HK-2 (cell line): ENCODE measurements around the gene UCN.
A peak's percentile ranks its signal among the peaks of the same experiment; 100 is the strongest.
"Not testable (repeated sequence)": the region's sequence is repeated elsewhere in the genome, so short reads cannot be mapped to it uniquely, and the experiment has no call there.

Experiments used
- DNase-seq: peaks from one replicate; pipeline ENCODE4 v3.0.0-alpha.2; 2018; ENCODE audit not compliant: unreplicated experiment

UCN gene, protein sequence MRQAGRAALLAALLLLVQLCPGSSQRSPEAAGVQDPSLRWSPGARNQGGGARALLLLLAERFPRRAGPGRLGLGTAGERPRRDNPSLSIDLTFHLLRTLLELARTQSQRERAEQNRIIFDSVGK

DNA sequence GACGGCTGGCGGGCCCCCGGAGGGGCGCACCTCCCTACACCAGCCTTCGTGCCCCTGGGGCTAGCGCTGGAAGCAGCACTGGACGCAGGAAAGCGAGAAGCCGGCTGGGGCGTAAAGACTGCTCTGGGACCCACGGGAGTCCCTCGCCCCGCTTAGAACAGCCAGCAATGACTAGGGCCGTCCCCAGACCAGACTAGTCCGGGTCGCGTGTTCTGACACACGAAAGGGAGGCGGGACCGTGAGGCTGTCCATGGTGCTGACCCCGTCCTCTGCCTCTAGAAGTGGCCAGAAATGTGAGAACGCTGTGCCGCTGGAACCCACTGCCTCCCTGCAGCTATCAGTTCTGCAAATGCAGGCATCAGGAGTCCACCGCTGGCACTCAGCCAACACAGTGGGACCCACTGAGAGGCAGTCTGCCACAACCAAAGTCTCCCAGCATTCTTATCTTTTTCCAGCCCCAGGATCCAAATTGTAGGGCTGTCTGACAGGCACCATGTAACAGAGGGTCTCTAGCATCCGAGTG lies at the start of gene UCN:
TSS of gene UCN (minus strand) at position 87 of the 523 bp plus-strand sequence. CDS start 550 bp downstream, outside the sequence.
- DNase-seq = no peak

DNA sequence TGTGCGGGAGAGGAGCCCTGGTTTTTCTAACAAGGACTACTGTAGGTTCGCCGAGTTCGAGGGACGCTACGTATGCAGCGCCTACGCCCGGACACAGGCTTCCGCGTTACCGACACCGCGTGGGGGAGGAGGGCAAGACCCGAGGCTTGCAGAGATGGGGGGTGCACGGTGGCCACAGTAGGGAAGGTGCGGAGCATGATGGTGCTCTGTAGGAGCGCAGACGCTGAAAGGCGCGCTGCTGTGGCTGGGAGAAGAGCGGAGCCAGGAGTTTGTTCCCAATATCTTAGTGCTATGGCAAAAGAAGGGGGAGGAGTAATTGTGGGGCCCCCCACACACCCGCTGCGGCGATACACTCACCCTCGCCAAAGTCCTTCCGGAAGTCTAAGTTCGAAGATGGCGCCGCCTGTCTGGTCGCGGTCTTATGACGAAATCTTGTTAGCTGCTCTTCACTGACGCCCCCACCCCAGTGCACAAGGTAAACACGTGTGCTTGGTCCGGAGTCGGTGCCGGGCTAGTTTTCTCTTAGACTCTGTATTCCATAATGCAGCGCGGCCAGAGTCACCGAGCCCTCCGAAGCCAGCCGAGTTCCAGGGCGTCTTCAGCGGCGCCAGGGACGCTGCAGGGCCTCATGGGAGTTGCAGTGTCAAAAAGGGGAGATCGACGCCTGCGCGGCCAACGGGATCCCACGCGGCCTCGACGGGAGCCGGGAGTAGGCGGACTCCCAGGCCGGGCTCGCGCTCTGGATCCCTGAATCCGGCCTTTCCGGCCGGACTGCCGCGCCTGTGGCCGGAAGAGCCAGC lies 48.3 kb upstream of the UCN start, which contains the start of gene GTF3C2:
TSS of gene GTF3C2 (minus strand) at position 383 of the 800 bp plus-strand sequence. CDS start 13,210 bp downstream, outside the sequence.
- DNase-seq = peak; percentile 97

DNA sequence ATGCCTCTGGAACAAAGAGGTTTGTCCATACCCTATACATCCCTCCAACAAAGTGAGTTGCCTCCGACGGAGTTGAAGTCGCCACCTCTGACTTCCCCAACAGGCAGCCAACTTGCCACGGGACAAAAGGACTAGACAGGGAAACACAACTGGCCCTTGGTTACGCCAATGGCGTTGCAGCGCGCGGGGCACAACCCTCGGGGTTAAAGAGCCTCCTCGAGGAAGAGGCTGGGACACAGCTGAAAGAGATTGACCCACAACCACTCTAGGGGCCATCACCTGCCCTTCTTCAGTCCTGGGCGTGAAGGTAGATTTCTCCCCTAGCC lies 47.8 kb upstream of the UCN start:
- peak; percentile 80 for DNase-seq

DNA sequence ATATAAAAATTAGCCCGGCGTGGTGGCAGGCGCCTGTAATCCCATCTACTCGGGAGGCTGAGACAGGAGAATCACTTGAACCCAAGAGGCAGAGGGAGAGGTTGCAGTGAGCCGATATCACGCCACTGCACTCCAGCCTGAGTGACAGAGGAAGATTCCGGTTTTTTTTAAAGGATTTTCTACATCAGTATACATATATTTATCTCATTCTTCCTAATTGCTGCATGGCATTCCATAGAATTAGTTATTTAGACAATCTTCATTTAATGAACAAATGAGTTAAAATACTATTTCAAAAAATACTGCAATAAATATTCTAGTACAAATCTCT lies 46.3 kb upstream of the UCN start:
- DNase-seq = no peak

DNA sequence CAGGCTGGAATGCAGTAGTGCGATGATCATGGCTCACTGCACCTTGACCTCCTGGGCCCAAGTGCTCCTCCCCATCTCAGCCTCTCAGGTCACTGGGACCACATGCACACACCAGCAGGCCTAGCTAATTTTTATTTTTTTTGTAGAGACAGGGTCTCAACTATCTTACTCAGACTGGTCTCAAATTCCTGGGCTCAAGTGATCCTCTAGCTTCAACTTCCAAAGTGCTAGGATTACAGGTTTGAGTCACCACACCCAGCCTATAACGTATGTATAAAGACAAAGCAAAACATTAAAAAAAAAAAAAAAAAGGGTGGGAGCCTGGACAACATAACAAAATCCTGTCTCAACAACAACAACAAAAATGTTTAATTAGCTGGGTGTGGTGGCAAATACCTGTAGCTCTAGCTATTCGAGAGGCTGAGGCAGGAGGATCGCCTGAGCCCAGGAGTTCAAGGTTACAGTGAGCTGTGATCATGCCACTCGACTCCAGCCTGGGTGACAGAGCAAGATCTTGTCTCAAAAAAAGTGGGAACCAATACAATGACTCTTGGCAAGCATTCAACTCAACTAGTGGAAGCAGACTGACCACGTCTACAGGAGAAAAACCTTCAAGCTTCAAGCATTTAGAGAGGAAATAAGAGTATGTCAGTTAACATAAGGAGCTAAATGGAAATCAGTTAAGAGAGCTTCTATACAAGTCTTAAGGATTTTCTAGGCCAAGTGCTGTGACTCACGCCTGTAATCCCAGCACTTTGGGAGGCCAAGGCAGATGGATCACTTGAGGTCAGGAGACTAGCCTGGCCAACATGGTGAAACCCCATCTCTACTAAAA lies 45.7 kb upstream of the UCN start:
- no peak for DNase-seq

DNA sequence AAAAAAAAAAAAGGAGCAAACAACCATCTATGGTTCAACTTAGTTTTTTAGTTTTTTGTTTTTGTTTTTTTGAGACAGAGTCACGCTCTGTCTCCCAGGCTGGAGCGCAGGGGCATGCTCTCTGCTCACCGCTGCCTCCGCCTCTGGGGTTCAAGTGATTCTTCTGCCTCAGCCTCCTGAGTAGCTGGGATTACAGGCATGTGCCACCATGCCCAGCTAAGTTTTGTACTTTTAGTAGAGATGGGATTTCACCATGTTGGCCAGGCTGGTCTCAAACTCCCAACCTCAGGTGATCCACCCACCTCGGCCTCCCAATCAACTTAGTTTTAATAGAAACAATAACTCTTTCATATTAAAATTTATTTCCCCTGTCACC lies 45.1 kb upstream of the UCN start:
- not testable (repeated sequence) for DNase-seq

DNA sequence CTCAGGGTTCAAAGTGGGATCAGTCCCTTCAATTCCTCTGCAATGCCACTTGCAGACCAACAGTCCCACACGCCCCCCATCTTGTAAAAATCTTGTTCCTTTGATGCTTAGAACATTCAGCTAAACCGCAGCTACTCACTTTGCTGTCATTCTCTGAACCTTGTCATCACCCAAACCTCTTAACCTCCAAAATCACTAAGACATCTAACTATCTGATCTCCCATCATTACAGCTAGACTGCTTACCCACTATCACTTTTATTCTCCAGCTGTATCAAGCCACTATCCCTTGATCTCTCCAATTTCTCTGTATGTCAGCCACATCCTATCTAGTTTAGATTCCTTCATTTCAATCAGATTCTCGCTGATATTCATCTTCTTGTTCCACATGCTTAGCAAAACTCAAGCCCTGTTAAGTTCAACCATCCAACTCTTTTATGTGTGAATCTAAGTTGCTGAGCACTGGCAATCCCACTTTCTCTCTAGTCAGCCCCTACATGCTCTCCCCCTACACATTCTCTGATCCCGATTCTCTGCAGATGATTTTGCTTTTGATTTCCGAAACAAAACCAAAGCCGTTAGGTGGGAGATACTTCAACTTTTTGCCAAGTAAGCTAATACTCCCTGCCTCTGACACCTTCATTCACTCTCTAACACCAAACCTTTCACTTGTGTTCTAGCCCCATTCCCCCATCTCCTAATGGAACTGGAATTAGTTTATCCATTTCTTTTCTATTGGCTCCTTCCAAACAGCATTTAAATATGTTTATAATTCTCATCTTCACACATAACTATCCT lies 43.8 kb upstream of the UCN start:
- no peak for DNase-seq

DNA sequence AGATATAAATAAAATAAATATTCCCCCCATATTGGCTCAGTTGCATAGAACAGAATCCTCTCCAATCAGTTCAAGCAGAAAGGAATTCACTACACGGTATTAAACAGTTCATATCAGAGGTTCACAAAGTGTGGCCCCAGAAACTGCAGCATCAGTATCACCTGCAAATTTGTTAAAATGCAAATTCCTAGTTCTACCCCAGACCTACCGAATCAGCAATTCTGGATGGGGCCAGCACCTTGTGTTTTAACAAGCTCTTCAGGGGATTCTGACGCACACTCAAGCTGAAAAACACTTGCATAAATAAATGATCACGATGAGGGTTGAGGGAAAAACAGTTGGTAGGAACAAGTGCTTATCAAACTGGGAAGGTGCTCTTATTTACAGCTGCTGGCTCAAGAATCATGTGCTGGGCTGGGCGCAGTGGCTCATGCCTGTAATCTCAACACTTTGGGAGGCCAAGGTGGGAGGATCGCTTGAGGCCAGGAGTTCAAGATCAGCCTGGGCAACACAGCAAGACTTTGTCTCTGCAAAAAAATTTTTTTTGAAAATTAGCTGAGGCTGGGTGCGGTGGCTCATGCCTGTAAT lies 42.0 kb upstream of the UCN start:
- no peak for DNase-seq

DNA sequence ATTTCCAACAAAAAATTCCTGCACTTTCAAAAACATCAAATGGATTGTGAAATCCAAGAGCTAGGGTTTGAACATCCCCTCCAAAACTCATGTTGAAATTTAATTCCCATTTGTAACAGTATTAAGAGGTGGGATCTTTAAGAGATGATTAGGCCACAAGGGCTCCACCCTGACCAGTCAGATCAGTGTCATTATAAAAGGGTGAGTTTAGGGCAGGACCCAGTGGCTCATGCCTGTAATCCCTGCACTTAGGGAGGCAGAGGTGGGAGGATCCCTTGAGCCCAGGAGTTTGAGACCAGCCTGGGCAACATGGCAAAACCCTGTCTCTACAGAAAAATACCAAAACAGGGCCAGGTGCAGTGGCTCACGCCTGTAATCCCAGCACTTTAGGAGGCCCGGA lies 39.4 kb upstream of the UCN start:
- DNase-seq = no peak

DNA sequence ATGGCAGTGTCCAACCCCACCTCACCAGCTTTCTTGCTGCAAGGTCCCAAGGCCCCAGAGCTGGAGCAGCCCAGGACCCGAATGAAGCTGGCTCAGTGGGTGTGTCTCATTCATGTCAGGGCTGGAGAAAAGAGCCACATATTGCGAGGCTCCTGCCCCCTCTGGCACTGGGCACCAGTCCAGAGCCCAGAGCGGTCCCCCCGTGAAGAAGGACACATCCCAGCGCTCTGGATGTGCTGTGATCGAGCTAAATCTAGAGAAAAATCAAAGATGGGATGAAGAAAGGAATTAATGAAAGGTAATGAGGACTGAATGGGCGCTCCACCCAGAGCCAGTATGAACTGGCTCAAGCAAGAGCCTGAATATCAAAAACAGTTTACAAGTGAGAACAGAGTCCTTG lies 27.9 kb upstream of the UCN start:
- no peak for DNase-seq

DNA sequence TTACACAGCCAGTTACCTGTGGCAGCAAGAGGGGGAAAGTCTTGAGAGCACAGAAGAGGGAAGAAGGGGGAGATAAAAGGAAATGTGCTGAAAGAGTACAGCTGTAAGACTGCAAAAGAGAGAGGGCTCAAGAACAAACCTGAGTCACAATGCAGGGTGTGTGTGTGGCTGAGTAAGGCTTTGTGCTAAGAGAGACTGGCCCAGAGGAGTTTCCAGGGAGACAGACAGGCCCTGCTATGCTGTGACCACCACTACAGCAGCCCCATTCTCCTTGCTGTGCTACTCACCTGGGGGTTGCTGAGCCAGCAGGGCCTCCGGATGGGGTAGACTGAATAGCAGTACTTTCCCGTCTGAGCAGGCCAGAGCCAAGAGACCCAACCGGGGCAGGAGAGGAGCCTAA lies 27.1 kb upstream of the UCN start:
- DNase-seq = no peak

DNA sequence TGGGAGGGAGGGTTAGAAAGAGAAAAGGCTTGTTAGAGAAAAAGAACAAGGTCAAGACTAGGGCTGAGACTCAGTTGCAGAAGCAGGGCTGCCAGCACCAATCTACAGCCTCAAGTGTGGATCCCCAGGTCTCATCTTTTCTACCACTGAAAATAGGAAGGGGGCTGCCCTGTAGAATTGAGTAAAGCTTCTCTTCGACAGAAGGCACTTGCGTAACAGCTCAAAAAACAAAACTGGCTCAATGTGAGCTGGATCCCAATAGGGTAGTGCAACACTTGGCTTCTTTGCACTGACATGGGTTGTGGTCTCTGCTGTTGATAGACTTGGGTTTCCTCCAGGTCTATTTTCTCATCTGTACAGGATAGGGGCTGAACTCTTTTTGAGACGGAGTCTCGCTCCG lies 16.5 kb upstream of the UCN start:
- no peak for DNase-seq

DNA sequence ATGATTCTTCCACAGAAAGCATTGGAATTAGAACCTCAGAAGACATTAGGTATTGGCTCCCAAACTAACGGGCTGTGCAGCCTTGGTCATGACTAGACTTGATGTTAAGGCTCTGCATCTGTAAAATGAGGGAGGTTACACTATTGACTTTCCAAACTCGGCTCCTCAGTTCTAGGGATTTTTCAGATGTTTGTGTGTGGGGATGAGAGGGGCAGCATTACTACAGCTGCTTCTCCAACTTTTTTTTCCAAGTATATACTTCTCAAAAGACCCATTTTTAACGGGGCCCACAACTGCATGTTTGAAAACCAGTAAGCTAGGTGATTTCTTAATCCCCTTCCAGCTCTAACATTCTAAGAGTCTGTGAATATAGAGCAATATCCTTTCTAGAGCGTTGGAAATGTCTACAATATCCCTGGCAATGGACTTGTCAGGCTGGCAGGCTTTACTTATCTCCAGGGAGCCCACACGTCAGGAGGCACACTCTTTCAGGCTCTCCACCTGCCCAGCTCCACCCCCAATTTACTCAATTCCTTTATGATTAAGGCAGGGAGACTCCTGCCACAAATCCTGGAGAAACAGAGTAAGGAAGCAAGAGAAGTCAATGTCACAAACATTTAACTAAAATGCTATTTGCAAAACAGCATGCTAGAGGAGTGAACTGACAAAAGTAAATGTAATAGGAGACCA lies 15.5 kb upstream of the UCN start:
- DNase-seq = no peak

DNA sequence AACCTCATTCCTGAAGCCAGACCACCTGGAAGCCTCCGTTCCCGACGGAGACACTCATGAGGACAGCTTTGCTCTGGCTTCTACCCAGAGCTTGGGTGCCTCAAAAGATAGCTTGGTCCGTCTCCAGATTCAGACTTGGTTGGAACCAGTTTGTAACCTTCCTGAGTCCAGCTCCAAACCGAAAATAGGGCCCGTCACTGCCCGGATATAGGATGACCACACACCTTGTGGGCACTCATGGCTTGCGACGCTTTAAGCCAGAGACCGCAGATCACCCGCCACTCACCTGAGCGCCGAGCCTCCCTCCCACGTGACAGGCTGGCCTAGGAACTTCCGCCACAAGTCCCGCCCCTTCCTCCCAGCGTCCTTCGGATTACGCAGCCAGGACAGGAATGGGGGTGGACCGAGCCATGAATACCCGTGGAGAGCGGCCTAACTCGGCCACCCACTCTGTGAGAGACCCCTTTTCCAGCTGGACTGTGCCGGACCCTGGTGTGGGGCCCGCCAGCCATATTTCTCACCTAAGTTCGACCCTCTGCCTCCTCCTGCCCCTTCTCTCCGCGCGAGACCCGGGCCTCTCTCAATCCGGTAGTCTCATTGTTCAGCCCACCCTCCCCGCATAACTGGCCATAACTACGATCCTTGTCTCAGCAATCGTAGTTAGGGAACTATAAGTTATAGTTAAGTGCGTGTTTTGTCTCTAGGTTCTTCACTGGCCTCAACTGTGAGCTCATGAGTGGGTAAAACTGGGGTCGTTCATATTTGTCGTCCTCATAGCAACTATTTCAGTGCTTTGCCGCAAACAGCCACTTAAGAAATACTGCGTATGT lies 14.7 kb upstream of the UCN start, which contains the start of gene MPV17:
TSS of gene MPV17 (minus strand) at position 332 of the 830 bp plus-strand sequence. CDS start 580 bp downstream, outside the sequence.
- peak; percentile 93 for DNase-seq

DNA sequence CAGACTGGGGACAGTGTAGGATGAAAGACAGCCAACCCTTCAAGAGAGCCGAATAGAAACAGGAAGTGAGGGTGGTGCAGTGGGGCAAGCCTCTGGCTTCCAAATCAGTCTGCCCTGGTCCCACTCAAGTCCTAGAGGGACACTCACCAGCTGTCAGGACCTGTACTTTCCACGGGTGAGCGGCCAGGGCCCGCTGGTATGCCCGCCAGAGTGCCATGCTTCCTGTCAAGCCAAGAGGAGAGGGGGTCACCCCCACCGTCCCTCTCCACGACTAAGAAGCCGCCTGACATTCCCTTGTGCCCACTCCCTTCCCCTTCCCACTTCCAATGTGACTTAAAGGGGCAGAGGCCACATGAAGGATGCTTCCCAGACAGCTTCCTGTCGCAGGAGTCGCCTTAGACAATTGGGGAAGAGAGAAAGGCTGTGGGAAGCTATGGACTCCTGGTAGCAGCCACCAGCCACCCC lies 14.1 kb upstream of the UCN start:
- DNase-seq = peak; percentile 55

DNA sequence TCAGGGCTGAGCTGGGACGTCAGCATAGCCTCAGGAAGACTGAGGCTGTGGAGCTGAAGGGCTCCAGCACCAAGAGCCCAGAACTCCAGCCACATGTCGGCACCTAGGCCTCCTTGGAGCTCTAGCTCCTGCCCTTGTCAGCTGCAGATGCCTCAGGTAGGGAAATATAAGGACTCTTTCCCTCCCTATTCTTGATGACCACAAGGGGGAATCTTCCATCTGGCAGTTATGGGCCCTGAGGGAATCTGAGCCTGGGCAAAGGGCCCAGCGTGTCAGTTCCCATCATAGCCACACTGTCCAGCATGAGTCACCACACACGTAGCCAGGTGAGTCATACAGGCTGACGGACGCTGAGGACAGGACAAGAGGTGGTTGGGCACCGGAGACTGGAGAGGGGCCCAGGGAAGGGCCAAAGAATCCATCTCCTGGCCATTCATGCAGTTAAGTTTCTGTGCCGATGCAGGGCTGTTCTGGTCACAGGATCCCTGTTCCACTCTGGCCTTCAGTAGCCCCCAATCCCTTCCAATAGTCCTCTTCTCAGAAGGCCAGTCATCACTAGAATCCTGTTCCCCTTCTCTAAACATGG lies 12.8 kb upstream of the UCN start:
- DNase-seq = peak; percentile 94

DNA sequence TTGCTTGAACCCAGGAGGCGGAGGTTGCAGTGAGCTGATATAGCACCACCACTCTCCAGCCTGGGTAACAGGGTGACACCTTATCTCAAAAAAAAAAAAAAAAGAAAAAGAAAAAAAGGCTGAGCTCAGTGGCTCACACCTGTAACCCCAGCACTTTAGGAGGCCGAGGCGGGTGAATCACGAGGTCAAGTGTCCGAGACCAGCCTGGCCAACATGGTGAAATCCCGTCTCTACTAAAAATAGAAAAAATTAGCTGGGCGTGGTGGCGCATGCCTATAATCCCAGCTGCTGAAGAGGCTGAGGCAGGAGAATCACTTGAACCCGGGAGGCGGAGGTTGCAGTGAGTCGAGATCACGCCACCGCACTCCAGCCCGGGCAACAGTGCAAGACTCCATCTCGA lies 11.6 kb upstream of the UCN start:
- DNase-seq = not testable (repeated sequence)

DNA sequence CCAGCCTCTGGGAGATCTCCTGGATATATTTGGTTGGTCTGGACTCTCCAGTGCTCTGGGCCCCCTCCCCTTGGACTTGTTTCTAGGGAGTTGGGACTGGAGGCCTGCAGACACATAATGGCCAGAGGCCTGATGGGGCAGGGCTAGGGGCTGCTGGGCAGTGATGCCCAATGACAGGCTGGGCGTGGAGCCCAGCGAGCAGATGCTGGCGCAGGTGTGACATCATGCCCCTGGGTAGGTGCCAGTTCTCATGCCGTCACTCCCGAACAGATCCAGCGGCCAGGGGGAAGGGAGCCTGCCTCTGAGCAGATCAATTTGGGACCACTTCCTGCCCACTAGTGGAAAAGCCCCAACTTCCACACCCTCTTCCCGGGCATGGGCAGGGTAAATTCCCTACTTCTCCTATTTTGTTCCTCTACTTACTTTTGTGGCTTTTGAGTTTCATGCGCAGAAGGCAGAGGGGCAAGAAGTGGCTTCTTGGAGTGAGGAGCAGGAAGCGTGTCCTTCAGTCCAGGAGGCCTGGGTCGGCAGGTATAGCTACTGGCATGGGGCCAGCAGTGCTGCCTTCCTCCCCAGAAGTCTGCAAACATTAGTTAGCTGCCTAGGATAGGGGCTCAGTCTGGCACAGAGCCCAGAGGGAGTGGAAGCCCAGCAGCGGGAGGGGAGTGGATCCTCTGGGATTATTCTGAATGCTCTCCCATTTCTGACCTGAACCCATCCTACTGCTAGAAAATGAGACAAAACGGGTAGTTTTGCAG lies 8.6 kb upstream of the UCN start:
- no peak for DNase-seq

DNA sequence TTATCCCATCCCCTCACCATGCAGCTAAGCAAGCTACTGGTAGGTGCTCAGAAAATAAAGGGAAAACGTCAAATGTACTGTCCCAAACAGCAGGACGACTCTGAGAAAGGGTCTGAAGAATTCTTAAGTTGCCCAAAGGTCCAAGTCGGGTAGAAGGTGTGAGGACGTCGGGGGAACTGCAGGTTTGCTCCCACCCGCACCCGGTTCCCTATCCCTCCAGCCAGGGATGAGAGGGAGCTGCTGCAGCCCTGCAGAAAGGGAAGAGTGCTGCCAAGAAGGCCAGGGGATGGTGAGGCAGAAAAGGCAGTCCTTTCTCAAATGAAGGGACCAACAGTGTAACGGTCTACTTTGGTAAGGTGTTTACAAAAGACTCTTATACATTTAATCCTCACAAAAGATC lies 6.9 kb upstream of the UCN start:
- no peak for DNase-seq
